ENCODE measurements around the gene STAT3. TPM values are rescaled to one million over a fixed set of nuclear protein-coding genes. Genes with fewer than 3 reads are reported as not detected.
A peak's percentile ranks its signal among the peaks of the same experiment; 100 is the strongest.
"Not testable (repeated sequence)": the region's sequence is repeated elsewhere in the genome, so short reads cannot be mapped to it uniquely, and the experiment has no call there.

The STAT3 gene
- total RNA-seq, 1 experiment from 2014 or later: 115 TPM

GRCh38 chr17:42404326-42405055 lies 16.2 kb upstream of the STAT3 start:
- Mint-ChIP-seq H3K27ac (ENCODE audit: low read depth, unreplicated experiment) (peak overlapping the region; percentile 27), H3K36me3 (ENCODE audit: insufficient read depth, unreplicated experiment) (peaks cover 46% of the 10 kb centered on the region), H3K27me3 (ENCODE audit: insufficient read depth, unreplicated experiment) (no peaks in the 10 kb centered on the region), H3K4me1 (ENCODE audit: insufficient read depth, unreplicated experiment) (peaks cover 17% of the 10 kb centered on the region), H3K9me3 (ENCODE audit: unreplicated experiment) (no peaks in the 10 kb centered on the region), H3K4me3 (ENCODE audit: unreplicated experiment) (no peak overlapping the region)
- no peak for DNase-seq (ENCODE audit: unreplicated experiment)
- BruUV-seq (replicated peaks): no TSS peak
- POLR2A ChIA-PET: interaction anchor here (1.2 kb wide), 1 partner anchor 16 kb away, joined by 4 read pairs; the partner anchor contains the start of gene STAT3
- intact Hi-C loops (cut with micrococcal nuclease): no loop called here
- no peak for TF ChIP-seq CTCF (IDR thresholded peaks at IDR 0.05; ENCODE audit: unreplicated experiment)
- CTCF ChIA-PET: interaction anchor here (3.4 to 3.6 kb wide), 2 partner anchors 80 to 83 kb away, joined by 13 to 25 read pairs; no protein-coding TSS in a partner anchor

- POLR2A ChIA-PET: interaction anchor here (0.6 to 1.5 kb wide), 4 partner anchors 16 to 61 kb away, joined by 3 to 8 read pairs (median 4); partner anchors contain the start of gene CAVIN1
- TF ChIP-seq CTCF (IDR thresholded peaks at IDR 0.05; ENCODE audit: unreplicated experiment): no peak
- BruUV-seq (replicated peaks): no TSS peak
- Mint-ChIP-seq H3K4me1 (ENCODE audit: insufficient read depth, unreplicated experiment) (peaks cover 21% of the 10 kb centered on the region), H3K9me3 (ENCODE audit: unreplicated experiment) (no peaks in the 10 kb centered on the region), H3K27ac (ENCODE audit: low read depth, unreplicated experiment) (no peak overlapping the region), H3K4me3 (ENCODE audit: unreplicated experiment) (no peak overlapping the region), H3K36me3 (ENCODE audit: insufficient read depth, unreplicated experiment) (peaks cover 46% of the 10 kb centered on the region), H3K27me3 (ENCODE audit: insufficient read depth, unreplicated experiment) (no peaks in the 10 kb centered on the region)
- no peak for DNase-seq (ENCODE audit: unreplicated experiment)
- intact Hi-C loops (cut with micrococcal nuclease): no loop called here
- CTCF ChIA-PET: interaction anchor here (0.6 to 3.6 kb wide), 5 partner anchors 23 to 283 kb away, joined by 3 to 13 read pairs (median 4); no protein-coding TSS in a partner anchor
Measured at GRCh38 chr17:42403150-42403549, 14.9 kb upstream of the STAT3 start.

- H3K27ac Mint-ChIP-seq (ENCODE audit: low read depth, unreplicated experiment): peak overlapping the region; percentile 63
- no peaks in the 10 kb centered on the region for H3K9me3 Mint-ChIP-seq (ENCODE audit: unreplicated experiment)
- intact Hi-C loops (cut with micrococcal nuclease): no loop called here
- no TSS peak for BruUV-seq (replicated peaks)
- H3K4me1 Mint-ChIP-seq (ENCODE audit: insufficient read depth, unreplicated experiment): peaks cover 11% of the 10 kb centered on the region
- no peak overlapping the region for H3K4me3 Mint-ChIP-seq (ENCODE audit: unreplicated experiment)
- ChIA-PET POLR2A (interaction anchor here (1.5 kb wide), 2 partner anchors 15 to 21 kb away, joined by 3 to 8 read pairs; partner anchors contain the start of gene CAVIN1), CTCF (interaction anchor here (0.6 to 1.2 kb wide), 2 partner anchors 282 to 1268 kb away, joined by 3 to 5 read pairs; no protein-coding TSS in a partner anchor)
- no peak for DNase-seq (ENCODE audit: unreplicated experiment)
- H3K27me3 Mint-ChIP-seq (ENCODE audit: insufficient read depth, unreplicated experiment): no peaks in the 10 kb centered on the region
- TF ChIP-seq CTCF (IDR thresholded peaks at IDR 0.05; ENCODE audit: unreplicated experiment): no peak
- peaks cover 46% of the 10 kb centered on the region for H3K36me3 Mint-ChIP-seq (ENCODE audit: insufficient read depth, unreplicated experiment)
Measured at GRCh38 chr17:42402117-42402516, 13.9 kb upstream of the STAT3 start.

- ChIA-PET POLR2A (interaction anchor here (0.7 to 4.0 kb wide), 4 partner anchors 9 to 75 kb away, joined by 3 to 37 read pairs (median 4); partner anchors contain the start of gene STAT3), CTCF (interaction anchor here (1.1 kb wide), 1 partner anchor 36 kb away, joined by 3 read pairs; no protein-coding TSS in a partner anchor)
- H3K36me3 Mint-ChIP-seq (ENCODE audit: insufficient read depth, unreplicated experiment): peaks cover 42% of the 10 kb centered on the region
- BruUV-seq (replicated peaks); H3K27ac Mint-ChIP-seq (ENCODE audit: low read depth, unreplicated experiment); intact Hi-C loops (cut with micrococcal nuclease); H3K4me1 Mint-ChIP-seq (ENCODE audit: insufficient read depth, unreplicated experiment); H3K9me3 Mint-ChIP-seq (ENCODE audit: unreplicated experiment); H3K4me3 Mint-ChIP-seq (ENCODE audit: unreplicated experiment); DNase-seq (ENCODE audit: unreplicated experiment); H3K27me3 Mint-ChIP-seq (ENCODE audit: insufficient read depth, unreplicated experiment): not testable (repeated sequence)
Measured at GRCh38 chr17:42400844-42401375, 12.7 kb upstream of the STAT3 start.

Measured in MCF 10A (cell line).